B cell (primary cell): ENCODE data around the gene CLCN3. TPM values are rescaled to one million over a fixed set of nuclear protein-coding genes. Genes with fewer than 3 reads are reported as not detected.

Experiments used
- ATAC-seq: fragments of 200-7000 bp; cut with Tn5 transposase; one replicate; pipeline ENCODE4 v1.10.0; 2021; ENCODE audit warnings: low read depth, mild to moderate bottlenecking, moderate number of reproducible peaks, moderate library complexity
- CTCF ChIA-PET: fragments of 350-600 bp; sonication (Branson Sonifier 250); formaldehyde crosslinking; loops from one replicate; lab custom pipeline; 2021; ENCODE audit warnings: antibody characterized with exemption, inconsistent platforms; lab: Charles Lee
- POLR2A ChIA-PET: fragments of 350-600 bp; sonication (Branson Sonifier 250); formaldehyde crosslinking; loops from one replicate; lab custom pipeline; 2021; ENCODE audit warnings: antibody characterized with exemption; lab: Charles Lee
- DNase-seq: peaks from one replicate; pipeline ENCODE4 v3.0.0; 2013
- H2AFZ ChIP-seq: 2 replicates; pipeline ENCODE4 v1.6.1; 2012; ENCODE audit warnings: mild to moderate bottlenecking, low read depth, low read length; ENCODE audit not compliant: insufficient read depth, poor library complexity, severe bottlenecking
- H3K27ac ChIP-seq, 2 donors: 1 replicate in 1 of 2; 2 replicates in 1 of 2; pipeline ENCODE4 v1.5.1; 2012 to 2013; ENCODE audit warnings: low read length in 2 of 2, mild to moderate bottlenecking in 2 of 2, moderate library complexity in 1 of 2
- H3K27me3 ChIP-seq, 4 experiments: fragments of 200-600 bp in 1 of 4; sonication (generic) in 1 of 4; replicated peaks in 1 of 4; 1 replicate in 2 of 4; 2 replicates in 2 of 4; pipeline versions ENCODE4 v1.6.1 to v1.7.0; 2013 to 2016; ENCODE audit warnings: low read length in 3 of 4, mild to moderate bottlenecking in 2 of 4, mixed read lengths in 1 of 4, moderate library complexity in 1 of 4; ENCODE audit not compliant: insufficient read depth in 4 of 4, control insufficient read depth in 3 of 4; ENCODE audit errors: control extremely low read depth in 1 of 4
- H3K36me3 ChIP-seq, 2 experiments: replicated peaks in 1 of 2; 1 replicate in 1 of 2; 2 replicates in 1 of 2; pipeline versions ENCODE4 v1.6.1 to v1.7.1; 2013; ENCODE audit warnings: low read length in 1 of 2; ENCODE audit not compliant: insufficient read depth in 2 of 2, control insufficient read depth in 1 of 2; ENCODE audit errors: control extremely low read depth in 1 of 2, extremely low read depth in 1 of 2
- H3K4me1 ChIP-seq, 2 donors: fragments of 200-600 bp in 1 of 2; sonication (generic) in 1 of 2; 1 replicate in 1 of 2; 2 replicates in 1 of 2; pipeline versions ENCODE4 v1.5.1 to v1.6.1; 2013 to 2017; ENCODE audit warnings: low read length in 2 of 2; ENCODE audit not compliant: control insufficient read depth in 2 of 2, insufficient read depth in 2 of 2
- H3K4me2 ChIP-seq: replicated peaks from 2 replicates; pipeline ENCODE3; 2012; ENCODE audit warnings: mild to moderate bottlenecking, low read depth, low read length; ENCODE audit not compliant: poor library complexity, severe bottlenecking
- H3K4me3 ChIP-seq, 5 experiments: fragments of 200-600 bp in 1 of 5; sonication (generic) in 1 of 5; 1 replicate in 3 of 5; 2 replicates in 2 of 5; pipeline versions ENCODE4 v1.5.1 to v1.7.0; 2011 to 2016; ENCODE audit warnings: low read length in 4 of 5, mild to moderate bottlenecking in 4 of 5, low read depth in 2 of 5, control low read depth in 1 of 5, moderate library complexity in 1 of 5; ENCODE audit not compliant: insufficient read depth in 1 of 5; ENCODE audit errors: control extremely low read depth in 1 of 5, extremely low read depth in 1 of 5
- H3K79me2 ChIP-seq: fragments of 200-600 bp; sonication (generic); one replicate; pipeline ENCODE4 v1.6.0; 2016; ENCODE audit warnings: low read length; ENCODE audit not compliant: control insufficient read depth, insufficient read depth
- H3K9ac ChIP-seq: fragments of 200-600 bp; sonication (generic); 2 replicates; pipeline ENCODE4 v1.6.1; 2017; ENCODE audit warnings: mild to moderate bottlenecking, low read length, moderate library complexity
- H3K9me3 ChIP-seq, 3 donors: one replicate each; pipeline versions ENCODE4 v1.6.1 to v1.7.1; 2013; ENCODE audit warnings: low read length in 2 of 3; ENCODE audit not compliant: control insufficient read depth in 2 of 3, insufficient read depth in 1 of 3; ENCODE audit errors: control extremely low read depth in 1 of 3
- H4K20me1 ChIP-seq: 2 replicates; pipeline ENCODE4 v1.6.0; 2012; ENCODE audit warnings: mild to moderate bottlenecking, low read length; ENCODE audit not compliant: insufficient read depth, control insufficient read depth, poor library complexity, severe bottlenecking
- H3K27ac Mint-ChIP-seq: one replicate; pipeline ENCODE4 v1.8.0; 2021; ENCODE audit warnings: mixed read lengths
- H3K27me3 Mint-ChIP-seq: one replicate; pipeline ENCODE4 v1.8.0; 2021; ENCODE audit warnings: mixed read lengths
- H3K4me1 Mint-ChIP-seq: one replicate; pipeline ENCODE4 v1.8.0; 2021; ENCODE audit warnings: mixed read lengths
- H3K4me3 Mint-ChIP-seq: one replicate; pipeline ENCODE4 v1.8.0; 2021; ENCODE audit warnings: mixed read lengths
- H3K9me3 Mint-ChIP-seq: one replicate; pipeline ENCODE4 v1.8.0; 2022; ENCODE audit warnings: mixed read lengths; ENCODE audit not compliant: insufficient read depth
- EZH2 ChIP-seq: IDR thresholded peaks from 2 replicates; pipeline ENCODE4 v1.6.1; 2012; ENCODE audit warnings: borderline replicate concordance, low read depth, mild to moderate bottlenecking, moderate library complexity, low read length; ENCODE audit not compliant: insufficient read depth, poor library complexity, severe bottlenecking
- WGBS: methylation state at CpG from one replicate; pipeline ENCODE4 v1.1.5; 2013; ENCODE audit warnings: missing lambda C conversion rate; ENCODE audit not compliant: insufficient coverage; 5-methylcytosine and 5-hydroxymethylcytosine counted together
- intact Hi-C: fragments of 100-400 bp; cut with micrococcal nuclease; formaldehyde crosslinking; loops from one replicate; pipeline ENCODE4 v1.10.0; 2022
- polyA plus RNA-seq: library from polyadenylated mRNA; depleted of rRNA; stranded (reverse); fragments of >200 nt; gene quantifications from 2 replicates; pipeline ENCODE4 v1.2.3, GENCODE V29; 2012
- total RNA-seq, 2 donors: library from RNA; stranded (reverse); fragments of 120-200 nt in 1 of 2; gene quantifications; 1 replicate in 1 of 2; 2 replicates in 1 of 2; pipeline versions ENCODE4 v1.2.3 to v1.2.4, GENCODE V29; 2013 to 2022
- TF ChIP-seq, protein P1 (sequence below): fragments of 200-600 bp; IDR thresholded peaks from one replicate; pipeline ENCODE4 v1.8.0; 2022; ENCODE audit warnings: antibody characterized with exemption, mild to moderate bottlenecking

Gene CLCN3
- total and polyA plus RNA-seq, 2 donors (not counting 1 experiment from before 2014, with no cell fraction given), result 5.0 to 32.7 TPM

DNA sequence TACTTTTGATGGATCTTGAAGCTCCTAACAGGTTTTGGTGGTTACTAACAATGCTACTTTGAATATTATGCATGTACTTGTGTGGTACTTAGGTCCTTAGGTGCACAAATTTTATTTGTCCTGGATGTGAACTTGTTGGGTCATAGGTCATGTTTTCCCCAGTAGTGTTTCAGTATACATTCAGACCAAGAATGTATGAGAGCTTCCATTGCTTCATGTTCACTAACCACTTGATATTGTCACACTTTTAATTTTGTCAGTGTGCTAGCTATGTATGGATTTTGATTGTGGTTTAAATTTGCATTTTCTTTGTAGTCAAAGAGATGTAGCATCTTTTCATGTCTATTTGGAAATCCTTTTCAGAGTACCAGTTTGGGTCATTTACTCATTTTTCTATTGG, 32.2 kb downstream of the CLCN3 start:
- ATAC-seq (no peak), DNase-seq (no peak)
- Mint-ChIP-seq H3K4me1 (peaks cover 4% of the 10 kb centered on the region), H3K27ac (no peak overlapping the region), H3K9me3 (no peaks in the 10 kb centered on the region), H3K27me3 (no peaks in the 10 kb centered on the region), H3K4me3 (no peak overlapping the region)
- H2AFZ ChIP-seq, result no peak overlapping the region
- no peak overlapping the region for H3K4me3 ChIP-seq
- no peak overlapping the region for H3K9ac ChIP-seq
- no peak overlapping the region for H3K4me2 ChIP-seq
- H3K27me3 ChIP-seq, result no peaks in the 10 kb centered on the region
- H3K4me1 ChIP-seq, result no peaks in the 10 kb centered on the region
- H3K79me2 ChIP-seq, result peaks cover 43% of the 10 kb centered on the region
- intact Hi-C loops, result no loop called here
- no peaks in the 10 kb centered on the region for H4K20me1 ChIP-seq
- no peak overlapping the region for H3K27ac ChIP-seq
- H3K9me3 ChIP-seq, result no peaks in the 10 kb centered on the region
- TF ChIP-seq EZH2, result no peak
- TF ChIP-seq, protein P1, sequence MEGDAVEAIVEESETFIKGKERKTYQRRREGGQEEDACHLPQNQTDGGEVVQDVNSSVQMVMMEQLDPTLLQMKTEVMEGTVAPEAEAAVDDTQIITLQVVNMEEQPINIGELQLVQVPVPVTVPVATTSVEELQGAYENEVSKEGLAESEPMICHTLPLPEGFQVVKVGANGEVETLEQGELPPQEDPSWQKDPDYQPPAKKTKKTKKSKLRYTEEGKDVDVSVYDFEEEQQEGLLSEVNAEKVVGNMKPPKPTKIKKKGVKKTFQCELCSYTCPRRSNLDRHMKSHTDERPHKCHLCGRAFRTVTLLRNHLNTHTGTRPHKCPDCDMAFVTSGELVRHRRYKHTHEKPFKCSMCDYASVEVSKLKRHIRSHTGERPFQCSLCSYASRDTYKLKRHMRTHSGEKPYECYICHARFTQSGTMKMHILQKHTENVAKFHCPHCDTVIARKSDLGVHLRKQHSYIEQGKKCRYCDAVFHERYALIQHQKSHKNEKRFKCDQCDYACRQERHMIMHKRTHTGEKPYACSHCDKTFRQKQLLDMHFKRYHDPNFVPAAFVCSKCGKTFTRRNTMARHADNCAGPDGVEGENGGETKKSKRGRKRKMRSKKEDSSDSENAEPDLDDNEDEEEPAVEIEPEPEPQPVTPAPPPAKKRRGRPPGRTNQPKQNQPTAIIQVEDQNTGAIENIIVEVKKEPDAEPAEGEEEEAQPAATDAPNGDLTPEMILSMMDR, result no peak
- CTCF ChIA-PET, result no interaction called here
- POLR2A ChIA-PET, result no interaction called here
- peaks cover 0 to 7% of the 10 kb centered on the region in 2 experiments for H3K36me3 ChIP-seq

DNA sequence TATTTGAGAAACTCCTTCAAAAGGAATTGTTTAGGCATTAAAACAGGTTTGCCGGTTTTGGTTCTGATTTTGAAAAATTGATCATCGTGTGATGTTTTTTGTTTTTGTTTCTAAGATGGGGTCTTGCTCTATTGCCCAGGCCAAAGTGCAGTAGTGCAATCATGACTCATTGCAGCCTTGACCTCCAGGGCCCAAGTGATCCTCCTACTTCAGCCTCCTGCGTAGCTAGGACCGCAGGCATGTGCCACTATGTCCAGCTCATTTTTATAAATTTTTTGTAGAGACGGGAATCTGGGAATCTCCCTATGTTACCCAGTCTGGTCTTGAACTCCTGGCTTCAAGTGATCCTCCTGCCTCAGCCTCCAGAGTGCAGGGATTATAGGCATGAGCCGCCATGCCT, 35.0 kb downstream of the CLCN3 start:
- ATAC-seq (no peak), DNase-seq (no peak)
- Histone ChIP-seq H3K4me1 (peaks cover 2 to 6% of the 10 kb centered on the region in 2 donors), H3K27ac (no peak overlapping the region), H2AFZ (no peak overlapping the region), H3K4me2 (no peak overlapping the region), H3K27me3 (no peaks in the 10 kb centered on the region), H3K4me3 (no peak overlapping the region), H4K20me1 (no peaks in the 10 kb centered on the region), H3K9me3 (no peaks in the 10 kb centered on the region), H3K36me3 (peaks cover 0 to 3% of the 10 kb centered on the region in 2 experiments), H3K9ac (no peak overlapping the region), H3K79me2 (peaks cover 29% of the 10 kb centered on the region)
- ChIA-PET CTCF (no interaction called here), POLR2A (no interaction called here)
- 100% methylated on average over 1 of the region's 6 CpGs for WGBS
- no peaks in the 10 kb centered on the region for H3K27me3 Mint-ChIP-seq
- TF ChIP-seq EZH2, result no peak
- TF ChIP-seq, protein P1, result no peak
- peaks cover 10% of the 10 kb centered on the region for H3K4me1 Mint-ChIP-seq
- H3K9me3 Mint-ChIP-seq, result no peaks in the 10 kb centered on the region
- H3K27ac Mint-ChIP-seq, result no peak overlapping the region
- intact Hi-C loops, result loop anchor here (2.0 kb wide), 1 partner anchor 13 kb away; no protein-coding TSS in a partner anchor
- H3K4me3 Mint-ChIP-seq, result no peak overlapping the region
